Activated naive CD4-positive, alpha-beta T cell treated with Interleukin-2 at 50 U/mL for 16 hours (primary cell): ENCODE results near the gene ARHGAP35.
"Not testable (repeated sequence)": the region's sequence is repeated elsewhere in the genome, so short reads cannot be mapped to it uniquely, and the experiment has no call there.

Experiments
- DNase-seq: peaks from one replicate; pipeline ENCODE4 v3.0.0-alpha.2; 2020

Gene ARHGAP35

GRCh38 chr19:46860846-46861690 is at the start of gene ARHGAP35:
ARHGAP35 (plus strand) TSS chr19:46860997; CDS start chr19:46918676, 57,679 bp downstream.
- DNase-seq = peak; percentile 13

GRCh38 chr19:46812977-46813838 is 47.6 kb upstream of the ARHGAP35 start:
- no peak for DNase-seq

- DNase-seq = no peak
Measured at GRCh38 chr19:46813839-46814358, 46.9 kb upstream of the ARHGAP35 start.

- DNase-seq = no peak
Measured at GRCh38 chr19:46815833-46816627, 44.8 kb upstream of the ARHGAP35 start.

GRCh38 chr19:46818812-46819211 is 42.0 kb upstream of the ARHGAP35 start:
- DNase-seq = no peak

GRCh38 chr19:46821512-46822409 is 39.0 kb upstream of the ARHGAP35 start:
- DNase-seq = peak; percentile 54

- DNase-seq = not testable (repeated sequence)
Measured at GRCh38 chr19:46822410-46822787, 38.4 kb upstream of the ARHGAP35 start.

GRCh38 chr19:46823049-46823448 is 37.7 kb upstream of the ARHGAP35 start:
- DNase-seq = no peak

GRCh38 chr19:46824890-46825730 is 35.7 kb upstream of the ARHGAP35 start:
- DNase-seq = no peak

- DNase-seq = no peak
Measured at GRCh38 chr19:46825731-46826055, 35.1 kb upstream of the ARHGAP35 start.

- peak; percentile 72 for DNase-seq
Measured at GRCh38 chr19:46828484-46828883, 32.3 kb upstream of the ARHGAP35 start.

- DNase-seq = no peak
Measured at GRCh38 chr19:46830864-46831263, 29.9 kb upstream of the ARHGAP35 start.

GRCh38 chr19:46834121-46834520 is 26.7 kb upstream of the ARHGAP35 start:
- no peak for DNase-seq

- DNase-seq = no peak
Measured at GRCh38 chr19:46834984-46835383, 25.8 kb upstream of the ARHGAP35 start.

- no peak for DNase-seq
Measured at GRCh38 chr19:46838160-46838559, 22.6 kb upstream of the ARHGAP35 start.

GRCh38 chr19:46839752-46840497 is 20.9 kb upstream of the ARHGAP35 start:
- DNase-seq = no peak

- peak; percentile 51 for DNase-seq
Measured at GRCh38 chr19:46840498-46840942, 20.3 kb upstream of the ARHGAP35 start.

GRCh38 chr19:46841458-46842083 is 19.2 kb upstream of the ARHGAP35 start:
- no peak for DNase-seq

- no peak for DNase-seq
Measured at GRCh38 chr19:46842791-46843190, 18.0 kb upstream of the ARHGAP35 start.
